Measurements from ENCODE around the gene ST14.

DNA sequence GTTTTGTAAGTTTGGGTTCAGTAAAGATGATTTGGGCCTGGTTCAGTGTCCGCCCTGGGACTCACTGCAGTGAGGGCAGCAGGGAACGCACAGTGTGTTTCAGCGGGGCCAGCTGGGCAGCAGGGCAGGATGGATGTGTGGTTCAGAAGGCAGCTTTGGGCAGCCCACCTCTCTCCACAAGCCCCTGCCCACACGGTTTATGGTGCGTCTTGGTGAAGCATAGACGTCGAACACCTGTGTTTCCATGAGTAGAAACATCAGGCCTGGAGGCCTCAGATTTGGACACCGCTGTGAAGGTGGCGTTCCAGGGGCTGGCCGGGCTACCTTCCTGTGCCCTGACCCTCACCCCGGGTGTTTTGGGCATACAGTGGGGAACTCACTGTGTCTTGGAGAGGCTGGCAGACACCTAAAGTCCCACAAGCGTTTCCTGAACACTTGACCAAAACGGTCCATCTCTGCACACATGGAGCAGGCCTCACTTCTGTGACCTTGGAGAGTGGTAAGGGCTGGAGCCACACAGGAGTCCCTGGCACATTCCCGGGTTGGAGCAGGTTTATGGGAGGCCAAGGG lies 59.0 kb downstream of the ST14 start:
- TF ChIP-seq CTCF (IDR thresholded peaks at IDR 0.05) (no peak), EZH2 (IDR thresholded peaks at IDR 0.05) (no peak)
